GM12872 (cell line): ENCODE measurements around the gene LHX4.
A peak's percentile ranks its signal among the peaks of the same experiment; 100 is the strongest.

Source experiments
- CTCF ChIP-seq: IDR thresholded peaks from 3 replicates; pipeline ENCODE4 v1.5.1; 2011; ENCODE audit warnings: low read depth, mild to moderate bottlenecking, low read length, moderate library complexity; ENCODE audit not compliant: insufficient read depth

Gene LHX4

GRCh38 chr1:180229483-180230415, at the start of gene LHX4:
Gene LHX4, plus strand, starts transcription at chr1:180230264. Its CDS starts 266 bp downstream, at chr1:180230530.
- TF ChIP-seq CTCF, result no peak

GRCh38 chr1:180181048-180181447, 49.0 kb upstream of the LHX4 start:
- peak; percentile 31; the same call in 1 of the 3 replicates for TF ChIP-seq CTCF

GRCh38 chr1:180181996-180182642, 47.9 kb upstream of the LHX4 start:
- no peak for TF ChIP-seq CTCF

- TF ChIP-seq CTCF, result no peak
Measured at GRCh38 chr1:180182643-180183311, 47.3 kb upstream of the LHX4 start.

GRCh38 chr1:180183426-180183825, 46.6 kb upstream of the LHX4 start:
- no peak for TF ChIP-seq CTCF

GRCh38 chr1:180184041-180184440, 46.0 kb upstream of the LHX4 start:
- no peak for TF ChIP-seq CTCF

- no peak for TF ChIP-seq CTCF
Measured at GRCh38 chr1:180185281-180185680, 44.8 kb upstream of the LHX4 start.
